IPS DF 4.7 (cell line): Measurements from ENCODE around the gene CPEB2.

ENCODE experiments used
- DNase-seq: peaks from one replicate; pipeline ENCODE4 v3.0.0-alpha.2; 2013; ENCODE audit warnings: low spot score; ENCODE audit errors: extremely low read depth

The CPEB2 gene

DNA sequence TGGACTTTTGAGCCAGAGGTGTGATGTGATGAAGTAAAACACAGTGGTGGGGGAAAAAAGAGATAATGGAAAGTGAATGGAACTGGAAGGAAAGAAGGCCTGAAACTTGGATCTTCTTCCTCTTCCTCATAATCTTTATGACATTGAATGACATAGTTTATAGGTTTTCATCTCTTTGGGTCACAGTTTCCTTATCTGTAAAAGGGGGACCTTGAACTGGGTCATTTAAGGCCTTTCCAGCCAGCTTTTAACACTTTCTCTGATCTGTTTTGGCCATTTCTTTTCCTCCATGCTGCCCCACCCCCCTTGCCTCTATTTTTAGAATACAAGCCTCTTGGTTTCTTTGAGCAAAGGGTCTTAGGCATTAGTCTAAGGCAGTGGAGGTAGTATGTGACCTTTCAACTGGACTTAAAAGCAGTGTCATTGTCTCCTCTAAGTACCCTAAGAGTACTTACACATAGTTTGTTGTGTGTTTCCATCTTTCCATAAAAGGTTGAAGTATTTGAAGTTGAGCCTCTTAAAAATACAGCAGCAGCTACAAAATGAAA is 7.8 kb downstream of the CPEB2 start:
- DNase-seq: no peak

DNA sequence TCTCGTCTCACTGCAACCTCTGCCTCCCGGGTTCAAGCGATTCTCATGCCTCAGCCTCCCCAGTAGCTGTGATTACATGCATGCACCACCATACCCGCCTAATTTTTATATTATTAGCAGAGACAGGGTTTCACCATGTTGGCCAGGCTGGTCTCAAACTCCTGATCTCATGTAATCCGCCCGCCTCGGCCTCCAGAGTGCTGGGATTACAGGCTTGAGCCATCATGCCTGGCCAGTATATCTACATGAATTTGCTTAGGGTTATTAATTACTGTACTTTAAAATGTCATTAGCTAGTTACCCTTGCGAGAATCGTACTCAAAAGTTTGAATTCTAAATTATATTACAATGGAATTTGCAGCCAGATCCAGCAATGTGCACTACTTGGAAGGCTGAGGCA is 8.9 kb downstream of the CPEB2 start:
- DNase-seq: no peak

DNA sequence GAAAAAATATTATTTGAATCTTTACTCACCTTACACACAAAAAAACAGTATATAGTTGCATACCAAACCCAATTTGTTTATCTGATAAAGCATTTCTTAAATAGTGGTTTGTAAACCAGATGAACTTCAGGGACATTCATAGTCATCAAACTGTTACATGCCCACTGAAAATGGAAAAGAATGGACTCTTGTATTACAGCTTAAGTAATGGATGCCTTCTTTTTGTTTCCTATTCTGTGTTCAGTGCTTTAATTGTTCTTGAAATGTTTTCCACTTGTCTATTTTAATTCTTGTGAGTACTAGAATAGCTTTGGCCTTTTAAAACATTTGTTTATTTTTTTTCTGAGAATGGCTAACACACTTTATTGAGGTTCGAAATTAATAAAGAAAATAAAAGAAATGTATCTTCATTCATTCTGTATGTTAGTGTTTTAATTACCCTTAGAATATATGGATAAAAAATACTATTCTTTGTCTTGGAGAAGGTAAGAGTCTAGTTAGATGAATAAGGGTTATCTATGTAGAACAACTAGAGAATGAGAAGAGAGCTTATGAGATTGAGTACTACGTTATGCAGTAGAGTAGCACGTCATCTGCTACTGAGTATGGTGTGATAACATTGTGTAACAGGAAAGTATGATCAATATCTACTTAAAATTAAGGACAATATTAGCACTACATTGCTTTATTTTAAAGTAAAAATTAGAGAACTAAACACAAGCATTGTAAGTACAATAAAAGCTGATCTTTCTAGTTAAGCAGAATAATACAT is 9.9 kb downstream of the CPEB2 start:
- no peak for DNase-seq

DNA sequence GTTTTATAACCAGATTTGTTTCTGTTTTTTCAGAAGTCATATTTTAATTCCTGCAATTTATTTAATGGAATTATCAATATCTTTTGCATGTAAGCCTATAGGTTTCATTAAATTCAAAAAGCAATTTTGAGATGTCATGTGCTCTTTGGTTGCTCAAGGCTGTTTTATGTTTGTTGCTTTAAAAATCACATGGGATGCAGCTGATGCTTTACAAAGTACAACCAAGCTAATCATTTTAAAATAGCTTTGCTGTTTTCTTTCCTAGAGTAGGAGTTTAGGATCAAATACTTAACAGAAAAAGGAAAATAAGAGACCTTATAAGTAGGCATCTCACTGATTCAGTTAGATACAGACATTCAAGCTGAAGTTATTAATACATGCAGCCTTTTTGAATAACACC is 11.3 kb downstream of the CPEB2 start:
- no peak for DNase-seq

DNA sequence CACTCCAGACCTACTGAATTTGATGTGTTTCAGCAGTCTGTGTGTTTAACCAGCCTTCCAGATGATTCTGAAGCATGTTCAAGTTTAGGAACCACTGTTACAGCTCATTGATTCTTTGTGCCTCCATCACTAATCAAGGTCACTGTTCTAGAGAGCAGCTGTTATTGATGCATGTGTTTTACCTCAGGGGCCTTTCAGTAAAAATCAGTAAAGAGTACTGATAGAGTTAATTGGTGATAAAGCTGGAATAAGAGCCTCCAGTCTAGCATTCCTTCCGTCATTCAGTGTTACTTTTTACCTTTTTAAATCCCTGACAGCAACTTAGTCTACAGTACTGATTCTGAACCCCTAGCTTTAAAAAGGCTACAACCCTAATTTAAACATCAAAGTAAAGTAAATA is 12.9 kb downstream of the CPEB2 start:
- DNase-seq: no peak

DNA sequence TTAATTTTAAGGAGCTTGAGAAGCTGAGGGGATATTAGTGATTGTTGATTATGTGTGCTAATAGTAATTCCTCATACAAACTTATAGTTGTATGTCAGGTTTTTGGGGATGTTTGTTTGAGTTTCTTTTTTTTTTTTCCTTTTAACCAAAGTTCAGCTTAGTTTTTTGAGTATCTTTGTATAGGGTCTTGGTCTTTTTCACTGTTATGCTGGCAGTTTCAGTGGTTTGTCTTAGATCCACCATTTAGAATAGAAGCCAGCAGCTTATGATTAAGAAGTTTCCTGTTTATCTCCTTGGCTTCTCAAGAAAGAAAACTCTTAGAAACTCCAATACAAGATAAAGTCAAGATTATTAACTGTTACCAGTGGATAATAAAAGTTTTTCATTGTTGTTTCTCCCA is 16.1 kb downstream of the CPEB2 start:
- no peak for DNase-seq

DNA sequence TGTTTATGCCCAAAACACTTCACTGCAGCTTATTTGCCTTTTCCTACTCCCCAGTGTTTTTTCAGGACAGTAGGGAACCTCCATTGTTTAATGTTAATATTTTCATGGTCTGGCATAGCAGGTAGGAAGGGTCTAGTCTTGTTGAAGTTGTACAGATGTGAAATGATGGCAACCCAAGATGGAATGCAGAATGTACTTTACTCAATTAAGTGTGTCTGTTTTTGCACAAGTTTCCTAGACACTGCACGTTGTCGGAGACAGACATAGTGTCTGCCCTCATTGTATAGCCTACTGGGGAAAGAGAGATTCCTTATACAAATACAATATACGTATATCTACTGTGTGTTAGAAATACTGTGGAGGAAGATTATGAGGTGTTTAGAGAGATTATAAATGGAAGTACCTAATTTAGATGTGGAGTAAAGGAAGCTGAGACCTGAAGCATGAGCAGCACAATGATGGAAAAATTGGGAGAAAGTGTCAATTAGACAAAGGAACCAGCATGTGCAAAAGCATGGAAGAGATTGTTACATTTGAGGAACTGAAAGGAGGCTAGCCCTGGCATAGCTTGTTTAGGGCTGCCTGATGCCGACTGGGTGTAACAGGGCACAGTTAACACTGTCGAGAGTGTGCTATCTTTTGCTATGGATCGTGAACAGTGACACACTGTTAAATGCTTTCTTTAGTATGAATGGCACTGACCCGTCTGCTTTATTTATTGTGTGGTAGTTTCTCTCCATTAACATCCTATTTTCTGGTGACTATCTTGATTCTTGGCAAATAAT is 18.4 kb downstream of the CPEB2 start:
- no peak for DNase-seq

DNA sequence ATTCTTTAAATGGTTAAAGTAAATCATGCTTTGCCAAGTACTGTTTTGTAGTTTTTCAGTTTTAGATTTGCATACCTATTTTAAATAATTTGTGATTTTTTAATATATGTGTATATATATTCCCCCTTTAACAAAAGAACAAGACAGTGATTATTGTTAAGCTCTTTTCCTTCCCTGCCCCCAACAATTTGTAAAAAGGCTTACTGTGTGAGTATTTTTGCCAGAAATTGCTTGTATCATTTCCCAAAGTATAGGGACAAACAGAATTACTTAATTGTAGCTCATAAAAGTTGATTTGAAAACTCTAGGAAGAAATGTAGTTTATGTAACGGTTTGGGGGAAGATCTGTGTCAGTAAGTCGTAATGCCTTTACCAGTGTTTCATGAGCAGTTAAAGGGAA is 19.0 kb downstream of the CPEB2 start:
- DNase-seq: no peak

DNA sequence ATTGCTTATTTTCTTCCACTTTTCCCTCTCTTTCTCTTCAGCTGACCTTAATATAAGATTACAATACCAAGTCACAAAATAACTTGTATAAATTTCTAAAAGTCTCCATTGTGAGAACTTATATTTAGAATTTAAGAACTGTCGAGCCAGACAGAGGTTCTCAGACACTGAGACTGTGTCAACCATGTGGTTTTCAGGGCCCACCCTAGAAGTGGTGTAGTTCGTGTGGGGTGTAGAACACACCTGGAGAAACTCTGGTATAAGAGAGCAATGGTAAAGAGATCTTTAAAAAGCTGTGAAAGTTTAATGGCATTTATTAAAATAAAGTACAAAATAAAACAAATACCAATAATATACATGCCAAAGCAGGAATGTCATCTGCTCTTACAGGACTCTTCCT is 19.7 kb downstream of the CPEB2 start:
- DNase-seq: no peak

DNA sequence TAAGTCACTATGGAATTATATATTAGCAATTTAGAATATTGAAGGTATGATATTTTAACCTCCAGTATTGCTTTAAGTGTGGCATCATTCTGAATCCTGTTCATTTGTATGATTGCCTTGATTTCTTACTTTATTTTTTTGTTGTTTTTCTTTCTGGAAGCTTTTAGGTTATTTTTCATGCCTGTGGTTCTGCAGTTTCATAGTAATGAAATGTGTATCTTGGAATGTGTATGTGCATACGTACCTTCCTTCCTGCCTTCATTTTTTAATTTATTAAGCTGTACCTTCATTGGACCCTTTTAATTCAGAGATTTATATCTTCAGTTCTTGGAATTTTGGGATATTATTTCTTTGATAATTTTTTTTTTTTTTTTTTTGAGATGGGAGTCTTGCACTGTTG is 22.1 kb downstream of the CPEB2 start:
- DNase-seq: no peak

DNA sequence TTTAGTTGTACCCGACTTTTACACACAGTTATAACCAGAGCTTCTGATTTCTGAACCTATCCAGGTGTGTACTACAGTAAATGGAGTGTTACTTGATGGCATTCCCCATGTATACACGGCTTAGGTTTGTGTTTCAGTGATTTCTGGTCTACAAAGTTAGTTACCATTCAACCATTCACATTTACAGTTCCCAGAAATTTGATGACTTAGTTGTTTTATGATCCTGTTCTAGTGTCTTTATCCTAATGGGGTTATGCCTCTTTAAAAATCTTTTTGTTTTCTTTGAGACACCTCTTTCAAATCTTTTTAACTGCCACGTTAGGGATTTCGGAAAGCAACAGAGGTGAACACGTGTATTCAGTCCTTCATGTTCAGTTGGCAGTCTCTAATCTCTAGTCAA is 23.4 kb downstream of the CPEB2 start:
- DNase-seq: no peak

DNA sequence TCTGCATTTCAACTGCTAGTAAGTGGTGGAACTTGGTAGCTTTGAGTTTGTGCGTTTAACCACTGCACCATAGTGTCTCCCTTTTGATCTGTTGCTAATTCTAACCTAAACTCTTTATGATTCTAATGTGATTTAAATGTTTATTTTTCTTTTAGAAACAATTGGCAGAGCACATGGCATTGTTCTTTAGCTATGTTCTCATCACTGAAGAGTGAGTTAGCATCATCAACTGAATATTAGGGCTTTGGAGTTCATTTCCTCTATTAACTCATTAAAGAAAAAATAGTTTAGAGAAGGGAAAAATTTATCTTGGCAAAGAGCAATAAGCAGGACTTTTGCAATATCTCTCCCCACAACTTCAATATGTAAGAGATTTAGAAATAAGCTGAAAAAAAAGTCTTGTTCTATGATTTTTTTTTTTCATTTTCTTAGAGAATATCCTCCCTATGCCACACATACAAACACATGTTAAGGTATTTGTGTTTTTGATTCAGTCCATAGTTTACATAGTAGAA is 25.7 kb downstream of the CPEB2 start:
- no peak for DNase-seq

DNA sequence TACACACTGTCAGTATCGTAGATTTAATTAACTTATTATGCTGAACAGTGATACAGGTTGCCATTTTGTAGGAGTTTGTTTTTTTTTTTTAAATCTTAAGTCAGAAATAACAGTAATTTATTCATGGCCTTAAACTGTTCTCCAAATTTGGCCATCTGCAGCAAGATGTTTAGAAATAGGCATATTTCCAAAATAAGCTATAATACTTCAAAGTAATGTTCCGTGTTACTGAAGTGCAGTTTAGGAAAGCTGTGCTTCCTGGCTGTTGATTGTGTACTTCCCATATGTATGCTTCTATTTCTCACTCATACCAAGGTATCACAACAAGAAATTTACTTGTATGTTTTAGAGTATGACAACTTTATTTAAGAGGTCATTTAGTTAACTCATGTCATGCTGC is 28.9 kb downstream of the CPEB2 start:
- no peak for DNase-seq

DNA sequence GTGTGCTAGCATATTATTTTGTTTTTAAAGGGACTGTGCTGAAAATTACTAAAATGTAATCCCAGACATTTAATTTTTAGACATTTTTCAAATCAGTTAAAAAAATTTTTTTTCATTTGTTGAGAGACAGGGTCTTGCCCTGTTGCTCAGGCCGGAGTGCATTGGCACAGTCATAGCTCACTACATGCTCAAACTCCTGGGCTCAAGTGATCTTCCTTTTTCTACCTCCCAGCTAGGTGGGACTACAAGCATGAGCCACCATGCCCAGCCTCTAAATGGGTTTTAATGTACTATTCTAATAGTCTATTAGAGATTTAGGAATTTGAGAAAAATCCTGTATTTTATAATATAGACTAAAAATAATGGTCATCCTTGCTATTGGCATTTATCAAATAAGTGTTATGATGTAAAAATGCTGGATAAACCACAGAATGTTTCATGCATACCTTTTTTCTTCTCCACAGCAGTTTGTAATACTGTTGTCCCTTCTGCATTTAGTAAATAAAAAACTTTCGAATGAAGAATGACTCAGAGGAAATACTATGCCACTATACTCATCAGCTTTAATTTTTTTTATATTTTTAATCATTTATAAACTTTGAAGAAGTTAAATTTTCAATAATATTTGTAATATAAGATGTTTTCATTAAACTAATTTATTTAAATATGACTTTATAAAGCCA is 29.9 kb downstream of the CPEB2 start:
- no peak for DNase-seq

DNA sequence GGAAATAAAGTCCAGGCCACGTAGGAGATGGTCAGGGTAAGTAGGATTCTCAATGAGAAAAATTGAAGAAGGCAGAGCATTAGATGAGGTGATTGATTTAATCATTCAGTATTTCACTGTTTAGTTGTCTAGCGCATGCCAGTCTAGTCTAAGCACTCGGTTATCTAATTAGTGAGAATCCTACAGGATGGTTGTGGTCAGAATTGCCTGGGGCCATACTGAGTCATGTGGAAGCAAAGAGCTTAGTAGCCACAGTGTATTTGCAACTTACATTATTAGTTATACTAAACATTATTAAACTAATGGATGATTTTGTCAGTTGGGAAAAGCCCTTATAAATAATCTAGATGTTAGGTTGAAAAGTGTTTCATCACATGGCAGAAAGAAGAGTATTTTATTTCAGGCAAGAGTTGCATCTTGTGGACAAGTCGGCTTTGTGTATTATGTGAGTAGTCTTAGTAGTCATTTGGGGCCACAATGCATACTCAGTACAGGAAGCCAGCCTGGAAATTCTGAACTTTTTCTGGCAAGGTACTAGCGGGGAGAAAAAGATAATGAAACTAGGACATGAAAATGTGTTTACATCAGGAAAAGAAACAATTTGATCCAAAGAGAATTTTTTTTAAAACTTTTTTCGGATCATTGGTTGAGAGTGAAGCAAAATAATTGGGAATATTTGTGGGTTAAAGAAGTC is 31.9 kb downstream of the CPEB2 start:
- no peak for DNase-seq

DNA sequence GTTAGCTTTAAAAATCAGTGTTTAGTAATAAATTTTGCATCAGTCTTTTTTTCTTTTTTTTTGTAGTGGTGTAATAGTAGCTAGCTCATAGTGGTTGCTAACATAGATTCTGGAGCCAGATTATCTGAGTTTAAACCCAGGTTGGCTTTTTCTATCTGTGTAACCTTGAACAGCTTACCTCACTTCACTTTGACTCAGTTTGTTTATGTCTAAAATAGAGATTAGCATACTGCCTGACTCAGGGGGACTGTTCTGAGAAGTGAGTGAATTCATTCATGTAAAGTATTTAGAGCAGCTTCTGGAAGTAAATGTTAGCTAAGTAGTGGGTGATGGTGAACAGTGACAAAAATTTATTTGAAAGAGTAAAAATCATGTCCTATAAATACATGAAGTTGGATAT is 32.9 kb downstream of the CPEB2 start:
- DNase-seq: no peak

DNA sequence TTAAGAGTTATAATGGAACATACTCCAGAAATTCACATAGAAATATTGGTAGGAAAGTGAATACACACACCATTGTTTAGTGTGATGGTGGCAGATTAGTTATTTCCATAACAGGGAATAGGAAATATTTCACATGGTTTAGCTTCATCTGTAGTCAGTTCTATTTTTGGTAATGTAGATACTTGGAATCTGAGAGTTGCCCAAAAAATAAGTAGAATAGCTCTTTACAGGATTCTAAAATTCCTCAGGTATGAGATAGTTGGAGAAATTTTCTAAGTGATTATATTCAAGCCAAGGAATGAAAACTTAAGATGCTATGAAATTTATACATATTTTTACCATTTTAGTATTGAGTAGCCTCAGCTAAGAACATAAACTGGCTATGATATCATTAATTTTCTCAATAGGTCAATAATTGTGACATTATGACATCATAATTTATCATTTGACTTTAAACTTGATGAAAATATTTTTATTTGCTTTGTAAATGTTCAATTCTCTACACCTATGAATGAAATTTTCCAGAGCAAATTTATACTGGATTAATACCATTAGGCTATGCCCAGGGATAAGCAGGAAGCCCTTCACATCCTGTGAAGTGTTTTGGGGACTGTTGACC is 35.8 kb downstream of the CPEB2 start:
- no peak for DNase-seq

DNA sequence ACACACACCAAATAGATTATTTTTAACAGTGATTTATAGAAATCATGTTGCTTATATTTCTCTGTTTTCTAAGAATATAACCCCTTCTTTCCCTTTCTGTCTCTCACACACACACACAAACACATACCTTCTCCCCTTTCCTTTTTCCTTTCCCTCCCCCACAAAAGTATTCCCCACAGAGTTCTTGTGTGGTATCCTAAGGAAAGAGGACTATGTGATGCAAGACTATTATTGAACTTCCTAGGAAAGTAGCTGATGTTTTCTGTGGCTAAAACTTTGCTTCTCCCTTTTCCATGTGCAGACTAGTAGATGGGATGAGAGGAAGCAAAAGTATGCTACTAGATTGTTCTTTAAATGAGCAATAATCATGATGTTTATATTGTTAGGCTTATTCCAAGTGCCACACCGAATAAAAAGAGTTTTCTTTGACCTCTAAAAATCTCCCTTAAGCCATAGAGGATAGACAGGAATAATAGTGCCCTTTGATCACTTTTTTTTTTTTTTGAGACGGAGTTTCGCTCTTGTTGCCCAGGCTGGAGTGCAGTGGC is 38.7 kb downstream of the CPEB2 start:
- no peak for DNase-seq

DNA sequence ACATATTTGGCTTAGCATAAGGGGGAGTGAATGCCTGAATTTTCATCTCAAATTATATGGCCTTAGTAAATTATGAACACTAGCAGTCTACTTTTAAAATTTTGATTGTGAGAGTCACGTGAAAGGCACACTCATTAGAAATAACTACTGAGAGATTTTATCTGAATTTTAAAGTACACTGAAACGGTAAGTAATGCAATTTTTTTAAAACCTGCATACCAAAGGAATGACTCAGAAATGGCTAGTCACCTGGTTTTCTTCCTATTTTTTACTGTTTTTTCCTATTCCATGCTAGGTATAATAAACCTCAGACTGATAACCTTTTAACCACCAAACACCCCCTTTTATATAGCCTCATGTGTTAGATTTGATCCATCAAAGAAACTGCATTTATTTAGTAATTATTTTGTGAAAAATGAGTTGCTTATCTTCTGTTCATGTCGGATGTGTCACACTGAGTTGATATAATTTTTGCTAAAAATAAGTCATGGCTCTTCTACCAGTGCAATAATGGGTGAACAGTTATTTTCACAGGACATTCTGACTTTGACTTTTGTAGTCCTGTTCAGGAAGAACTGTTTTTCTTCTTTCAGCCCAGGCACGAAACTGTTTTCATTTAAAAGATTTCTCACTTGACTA is 40.4 kb downstream of the CPEB2 start:
- no peak for DNase-seq

DNA sequence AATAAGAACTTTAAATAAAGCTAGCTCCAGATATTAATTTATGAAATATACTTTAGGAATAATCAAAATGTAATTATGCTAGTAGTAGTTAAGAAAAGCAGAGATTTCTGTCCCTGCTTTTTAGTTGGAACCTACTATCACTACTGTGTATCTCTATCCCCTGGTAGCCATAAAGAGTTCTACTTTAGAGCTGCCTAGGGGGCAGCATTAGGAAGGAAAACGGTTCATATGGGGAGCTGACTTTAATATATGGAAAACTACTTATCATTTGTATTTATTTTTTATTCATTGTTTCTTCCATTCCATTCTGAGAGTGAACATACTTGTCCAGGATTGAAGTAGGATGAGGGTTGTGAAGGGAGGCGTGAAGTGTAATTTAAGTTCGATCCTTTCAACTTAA is 40.9 kb downstream of the CPEB2 start:
- DNase-seq: no peak
